Retina (tissue), 1 donor: ENCODE results near the gene PRM2.
A peak's percentile ranks its signal among the peaks of the same experiment; 100 is the strongest.

Experiments used
- DNase-seq: peaks from one replicate; pipeline ENCODE4 v3.0.0-alpha.2; 2016

Gene PRM2

DNA sequence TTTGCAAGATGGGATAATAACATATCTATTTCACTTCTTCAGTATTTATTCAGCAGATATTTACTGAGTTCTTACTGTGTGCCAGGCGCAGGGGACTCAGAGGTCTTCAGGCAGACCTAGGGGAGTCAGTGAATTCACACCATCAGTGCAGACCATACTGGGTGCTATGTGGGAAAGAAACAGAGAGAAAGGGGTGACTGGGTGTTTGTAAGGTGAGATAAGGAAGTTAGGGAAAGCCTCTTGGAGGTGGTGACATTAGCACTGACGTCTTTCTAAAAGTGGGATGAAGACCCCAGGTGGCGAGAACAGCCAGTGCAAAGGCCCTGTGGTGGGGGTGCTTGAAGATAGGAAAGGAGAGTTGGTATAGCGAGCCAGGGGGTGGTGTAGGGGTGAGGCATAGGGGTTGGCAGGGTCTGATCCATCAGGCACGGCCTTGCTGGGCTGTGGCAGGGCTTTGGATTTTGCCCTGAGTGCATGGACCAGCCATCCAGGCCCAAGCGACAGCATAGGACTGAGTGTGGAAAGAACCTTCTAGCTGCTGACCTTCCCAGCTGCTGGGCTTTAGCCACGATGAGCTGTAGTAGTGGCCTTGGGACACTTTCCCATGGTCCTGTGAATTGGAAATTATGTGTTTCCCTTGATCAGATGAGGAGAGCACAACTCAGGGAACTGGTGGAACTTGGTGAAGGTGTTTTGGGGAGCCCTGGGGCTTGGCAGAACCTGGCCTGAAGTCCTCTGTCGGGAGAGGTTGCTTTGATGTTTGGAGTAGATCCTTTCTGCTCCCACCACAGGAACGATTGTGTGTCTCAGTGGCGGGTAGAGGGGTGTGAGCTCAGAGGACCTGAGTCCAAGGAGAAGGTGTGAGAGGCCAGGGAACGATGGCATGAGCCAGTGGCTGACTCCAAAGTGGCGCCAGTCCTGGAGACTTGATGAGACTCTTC lies 16.4 kb downstream of the PRM2 start:
- no peak for DNase-seq

- DNase-seq, result no peak
These were observed 17.5 kb downstream of the PRM2 start for GRCh38 chr16:11258553-11259492.

- peak; percentile 86 for DNase-seq
These were observed 18.9 kb downstream of the PRM2 start for GRCh38 chr16:11257131-11257938.

DNA sequence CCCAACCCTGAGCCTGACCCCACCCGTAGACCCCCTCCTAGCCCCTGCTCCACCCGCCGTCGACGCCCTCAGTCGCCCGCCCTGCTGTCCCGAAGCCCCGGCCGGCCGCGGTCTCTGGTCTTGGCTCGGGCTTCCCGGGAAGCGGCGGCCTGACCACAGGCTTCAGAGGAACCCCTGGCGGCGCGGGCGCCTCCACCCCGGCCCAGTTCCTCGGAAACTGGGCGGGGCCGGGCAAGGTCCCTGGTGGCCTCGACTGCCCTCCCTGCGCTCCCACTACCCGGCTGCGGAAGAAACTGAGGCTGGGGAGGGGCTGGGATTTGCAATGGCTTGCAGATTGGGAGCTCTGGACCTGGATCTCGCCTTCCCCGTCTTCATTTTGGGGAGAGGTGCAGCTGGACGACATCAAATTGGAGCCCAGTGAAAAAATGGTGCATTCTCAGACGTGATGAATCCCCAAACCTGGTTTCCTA lies 19.6 kb downstream of the PRM2 start:
- peak; percentile 62 for DNase-seq

DNA sequence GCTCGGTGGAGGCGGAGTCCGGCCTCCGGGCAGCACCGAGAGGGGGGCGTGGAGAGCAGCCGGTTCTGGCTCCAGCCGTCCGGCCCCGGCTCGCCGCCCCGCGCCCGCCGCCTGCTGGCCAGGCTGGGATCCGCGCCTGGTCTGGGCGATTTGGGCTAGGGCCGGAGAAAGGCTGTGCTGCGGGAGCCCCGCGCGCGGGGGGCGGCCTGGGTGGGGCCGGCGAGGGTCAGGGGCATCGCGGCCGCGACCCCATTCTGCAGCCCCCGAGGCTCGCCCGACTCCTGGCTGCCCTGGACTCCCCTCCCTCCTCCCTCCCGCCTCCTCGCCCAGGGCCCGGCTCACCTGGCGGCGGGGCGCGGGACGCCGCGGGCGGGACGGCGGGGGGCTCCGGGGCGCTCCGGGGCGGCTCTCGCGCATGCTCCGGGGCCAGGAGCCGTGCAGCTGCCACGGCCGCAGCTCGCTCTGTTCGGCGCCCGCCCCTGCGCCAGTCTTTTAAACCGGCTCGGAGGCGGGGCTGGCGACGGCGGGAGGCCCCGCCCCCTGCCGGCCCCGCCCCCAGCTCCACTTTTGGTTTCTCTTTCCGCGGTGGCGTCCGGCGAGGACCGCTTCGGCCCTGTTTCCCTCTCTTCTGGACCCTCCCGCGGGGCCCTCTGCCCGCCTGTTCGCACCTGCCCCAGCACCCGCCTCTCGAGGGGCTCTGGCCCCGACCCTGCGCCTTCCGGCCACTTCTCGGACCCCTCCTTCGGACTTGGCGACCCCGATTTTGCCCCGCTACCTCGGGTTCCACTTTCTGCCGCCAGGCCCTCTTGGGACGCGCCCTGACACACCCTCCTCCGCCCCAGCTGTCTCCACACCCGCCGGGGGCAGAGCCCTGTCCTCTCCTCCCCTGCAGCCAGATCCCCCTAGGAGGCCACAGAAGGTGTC lies 20.3 kb downstream of the PRM2 start, which contains the start of gene SOCS1:
SOCS1 (minus strand) TSS at position 468 of the 924 bp plus-strand sequence. CDS start 726 bp downstream, outside the sequence.
- DNase-seq, result peak; percentile 90

- DNase-seq, result peak; percentile 78
These were observed 21.2 kb downstream of the PRM2 start for GRCh38 chr16:11254913-11255736.

GRCh38 chr16:11253995-11254912 lies 22.0 kb downstream of the PRM2 start:
- no peak for DNase-seq

GRCh38 chr16:11253009-11253994 lies 23.0 kb downstream of the PRM2 start:
- no peak for DNase-seq

GRCh38 chr16:11252482-11252931 lies 23.8 kb downstream of the PRM2 start:
- no peak for DNase-seq

DNA sequence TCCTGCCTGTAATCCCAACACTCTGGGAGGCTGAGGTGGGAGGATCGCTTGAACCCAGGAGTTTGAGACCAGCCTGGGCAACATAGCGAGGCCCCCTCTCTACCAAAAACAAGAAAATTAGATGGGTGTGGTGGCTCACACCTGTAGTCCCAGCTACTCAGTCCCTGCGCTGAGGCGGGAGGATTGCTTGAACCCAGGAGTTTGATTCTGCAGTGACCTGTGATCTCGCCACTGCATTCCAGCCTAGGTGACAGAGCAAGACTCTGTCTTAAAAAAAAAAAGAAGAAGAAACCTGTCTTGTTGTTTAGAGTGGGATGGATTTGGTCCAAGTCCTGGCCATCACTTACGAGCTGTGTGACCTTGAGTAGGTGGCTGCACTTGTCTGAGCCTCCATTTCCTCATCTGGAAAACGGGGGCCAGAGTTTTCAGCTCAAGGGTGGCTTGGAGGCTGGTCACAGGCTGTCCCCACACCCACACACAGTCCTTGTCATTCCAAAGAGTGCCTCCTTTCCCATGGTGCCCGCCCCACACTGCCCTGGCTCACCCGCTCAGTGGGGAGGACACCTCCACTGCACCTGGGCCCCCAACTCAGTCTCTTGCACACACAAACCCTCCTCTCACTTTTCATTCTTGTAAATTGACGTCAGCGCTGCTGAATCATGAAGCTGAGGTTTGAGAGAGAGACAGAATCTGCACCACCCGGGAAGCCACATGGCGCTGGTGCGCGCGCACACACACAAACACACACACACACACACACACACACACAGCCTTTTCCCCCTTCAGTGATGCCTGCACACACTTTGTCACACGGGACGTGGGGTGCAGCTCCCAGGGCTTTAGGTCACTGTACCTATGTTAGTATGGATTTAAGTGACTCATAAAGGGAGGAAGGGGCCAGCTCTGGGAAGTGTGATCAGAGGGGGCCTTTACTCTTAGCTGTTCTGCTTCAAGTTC lies 24.5 kb downstream of the PRM2 start:
- no peak for DNase-seq

GRCh38 chr16:11250786-11251524 lies 25.3 kb downstream of the PRM2 start:
- DNase-seq, result no peak

GRCh38 chr16:11250091-11250785 lies 26.0 kb downstream of the PRM2 start:
- no peak for DNase-seq

- no peak for DNase-seq
These were observed 26.8 kb downstream of the PRM2 start for GRCh38 chr16:11249233-11250061.

GRCh38 chr16:11248133-11248532 lies 28.1 kb downstream of the PRM2 start:
- no peak for DNase-seq
